CD4-positive, alpha-beta memory T cell (primary cell): Measurements from ENCODE around the gene DNAH14. TPM values are rescaled to one million over a fixed set of nuclear protein-coding genes. Genes with fewer than 3 reads are reported as not detected.

Experiments used
- CTCF ChIA-PET: fragments of 350-600 bp; sonication (Branson Sonifier 250); formaldehyde crosslinking; loops from one replicate; lab custom pipeline; 2021; ENCODE audit warnings: inconsistent platforms; ENCODE audit not compliant: partially characterized antibody; lab: Charles Lee
- POLR2A ChIA-PET: fragments of 350-600 bp; sonication (Branson Sonifier 250); formaldehyde crosslinking; loops from one replicate; lab custom pipeline; 2021; ENCODE audit not compliant: partially characterized antibody; lab: Charles Lee
- DNase-seq, 5 donors: peaks; one replicate each; pipeline versions ENCODE4 v3.0.0 to v3.0.0-alpha.2; 2020 to 2022; ENCODE audit warnings: mixed read lengths in 1 of 5
- H3K27ac ChIP-seq: one replicate; pipeline ENCODE4 v1.7.0; 2013; ENCODE audit warnings: low read depth, low read length
- H3K27me3 ChIP-seq: 2 replicates; pipeline ENCODE4 v1.7.0; 2013; ENCODE audit warnings: mild to moderate bottlenecking, low read length, moderate library complexity; ENCODE audit not compliant: insufficient read depth
- H3K36me3 ChIP-seq: 2 replicates; pipeline ENCODE4 v1.7.0; 2013; ENCODE audit warnings: mild to moderate bottlenecking, low read length, moderate library complexity; ENCODE audit not compliant: insufficient read depth
- H3K4me1 ChIP-seq: 2 replicates; pipeline ENCODE4 v1.7.0; 2013; ENCODE audit warnings: mild to moderate bottlenecking, low read length, moderate library complexity; ENCODE audit not compliant: insufficient read depth
- H3K4me3 ChIP-seq, 2 donors: one replicate each; pipeline ENCODE4 v1.7.0; 2013; ENCODE audit warnings: low read length in 2 of 2, mild to moderate bottlenecking in 1 of 2
- H3K9me3 ChIP-seq, 2 donors: one replicate each; pipeline ENCODE4 v1.7.0; 2013; ENCODE audit warnings: low read length in 2 of 2, control low read depth in 1 of 2; ENCODE audit not compliant: control insufficient read depth in 1 of 2
- H3K27ac Mint-ChIP-seq, 7 donors: one replicate each; pipeline ENCODE4 v1.8.0; 2020 to 2021; ENCODE audit warnings: mixed read lengths in 7 of 7, mild to moderate bottlenecking in 6 of 7, inconsistent platforms in 3 of 7, moderate library complexity in 3 of 7
- H3K27me3 Mint-ChIP-seq, 2 donors: one replicate each; pipeline ENCODE4 v1.8.0; 2020 to 2021; ENCODE audit warnings: mixed read lengths in 2 of 2
- H3K36me3 Mint-ChIP-seq, 2 donors: one replicate each; pipeline ENCODE4 v1.8.0; 2020 to 2021; ENCODE audit warnings: mixed read lengths in 2 of 2, inconsistent platforms in 1 of 2, mild to moderate bottlenecking in 1 of 2
- H3K4me1 Mint-ChIP-seq, 4 donors: one replicate each; pipeline ENCODE4 v1.8.0; 2020 to 2021; ENCODE audit warnings: mixed read lengths in 4 of 4, mild to moderate bottlenecking in 1 of 4
- H3K4me3 Mint-ChIP-seq, 8 donors: one replicate each; pipeline ENCODE4 v1.8.0; 2020 to 2021; ENCODE audit warnings: mixed read lengths in 8 of 8, mild to moderate bottlenecking in 7 of 8, moderate library complexity in 6 of 8, inconsistent platforms in 3 of 8
- H3K9me3 Mint-ChIP-seq, 8 donors: one replicate each; pipeline ENCODE4 v1.8.0; 2020 to 2021; ENCODE audit warnings: mixed read lengths in 8 of 8, mild to moderate bottlenecking in 5 of 8, inconsistent platforms in 3 of 8, moderate library complexity in 1 of 8
- intact Hi-C: fragments of 100-400 bp; cut with micrococcal nuclease; formaldehyde crosslinking; loops from one replicate; pipeline ENCODE4 v1.15.1; 2023
- polyA plus RNA-seq, 2 donors: library from polyadenylated mRNA; unstranded; fragments of 300-500 nt; fragmentation: Illumina TruSeq; gene quantifications; one replicate each; pipeline ENCODE4 v1.2.3, GENCODE V29; 2021
- total RNA-seq, 2 experiments: library from RNA; stranded (reverse); gene quantifications; one replicate each; pipeline ENCODE4 v1.2.3, GENCODE V29; 2021

DNAH14 gene
- total and polyA plus RNA-seq, 4 experiments from 2014 or later: 0.06 TPM; not detected in 3

GRCh38 chr1:225445639-225446594 lies 516.4 kb downstream of the DNAH14 start:
- Histone ChIP-seq H3K27me3 (no peaks in the 10 kb centered on the region), H3K27ac (peak overlapping the region; percentile 45), H3K4me1 (peaks cover 63% of the 10 kb centered on the region), H3K36me3 (no peaks in the 10 kb centered on the region), H3K4me3 (peak overlapping the region; percentile 20 to 21), H3K9me3 (no peaks in the 10 kb centered on the region)
- peaks cover 42 to 70% (median 54%) of the 10 kb centered on the region in 4 donors for H3K4me1 Mint-ChIP-seq
- no peaks in the 10 kb centered on the region for H3K36me3 Mint-ChIP-seq
- H3K27ac Mint-ChIP-seq: peak overlapping the region; percentile 82 to 97 (median 93)
- peak overlapping the region; percentile 22 to 87 (median 78) for H3K4me3 Mint-ChIP-seq
- intact Hi-C loops: loop anchor here (1.0 kb wide), 3 partner anchors 18 to 331 kb away; partner anchors contain the start of genes LBR and SRP9
- no peaks in the 10 kb centered on the region for H3K27me3 Mint-ChIP-seq
- H3K9me3 Mint-ChIP-seq: no peaks in the 10 kb centered on the region
- CTCF ChIA-PET: interaction anchor here (1.0 to 7.9 kb wide), 10 partner anchors 18 to 680 kb away, joined by 3 to 87 read pairs (median 6); partner anchors contain the start of gene LBR
- POLR2A ChIA-PET: interaction anchor here (0.8 to 9.3 kb wide), 15 partner anchors 9 to 663 kb away, joined by 3 to 319 read pairs (median 15); partner anchors contain the start of genes H3-3A, LBR, SDE2 and SRP9
- peak in 2 of 5 donors; percentile 21 to 23 for DNase-seq

GRCh38 chr1:225446595-225446960 lies 517.1 kb downstream of the DNAH14 start:
- POLR2A ChIA-PET: interaction anchor here (2.3 to 9.3 kb wide), 4 partner anchors 14 to 553 kb away, joined by 23 to 319 read pairs (median 122); partner anchors contain the start of genes LBR and SDE2
- peak overlapping the region in 3 of 8 donors; percentile 30 to 87 (median 73) for H3K4me3 Mint-ChIP-seq

GRCh38 chr1:225446981-225447615 lies 517.6 kb downstream of the DNAH14 start:
- DNase-seq: no peak
- no peaks in the 10 kb centered on the region for H3K27me3 ChIP-seq
- peaks cover 52% of the 10 kb centered on the region for H3K4me1 ChIP-seq
- H3K4me1 Mint-ChIP-seq: peaks cover 32 to 60% (median 45%) of the 10 kb centered on the region in 4 donors
- H3K4me3 ChIP-seq: no peak overlapping the region
- ChIA-PET CTCF (interaction anchor here (1.1 to 4.6 kb wide), 3 partner anchors 19 to 27 kb away, joined by 3 to 43 read pairs (median 7); partner anchors contain the start of gene LBR), POLR2A (interaction anchor here (8.0 to 9.3 kb wide), 2 partner anchors 19 to 21 kb away, joined by 209 to 319 read pairs; partner anchors contain the start of gene LBR)
- peak overlapping the region in 4 of 7 donors; percentile 21 to 82 (median 52) for H3K27ac Mint-ChIP-seq
- H3K4me3 Mint-ChIP-seq: no peak overlapping the region
- H3K27ac ChIP-seq: no peak overlapping the region
- H3K9me3 ChIP-seq: no peaks in the 10 kb centered on the region
- H3K27me3 Mint-ChIP-seq: no peaks in the 10 kb centered on the region
- intact Hi-C loops: no loop called here
- H3K36me3 ChIP-seq: no peaks in the 10 kb centered on the region
- H3K36me3 Mint-ChIP-seq: no peaks in the 10 kb centered on the region
- no peaks in the 10 kb centered on the region for H3K9me3 Mint-ChIP-seq

More at GRCh38 chr1:225446595-225446960, 517.1 kb downstream of the DNAH14 start:
- Mint-ChIP-seq H3K27ac (peak overlapping the region in 5 of 7 donors; percentile 82 to 97 (median 93)), H3K4me1 (peaks cover 38 to 66% (median 50%) of the 10 kb centered on the region in 4 donors), H3K9me3 (no peaks in the 10 kb centered on the region), H3K27me3 (no peaks in the 10 kb centered on the region), H3K36me3 (no peaks in the 10 kb centered on the region)
- H3K4me3 ChIP-seq: no peak overlapping the region
- intact Hi-C loops: no loop called here
- DNase-seq: no peak
- H3K4me1 ChIP-seq: peaks cover 58% of the 10 kb centered on the region
- H3K27me3 ChIP-seq: no peaks in the 10 kb centered on the region
- no peak overlapping the region for H3K27ac ChIP-seq
- no peaks in the 10 kb centered on the region for H3K36me3 ChIP-seq
- H3K9me3 ChIP-seq: no peaks in the 10 kb centered on the region
- CTCF ChIA-PET: interaction anchor here (1.1 to 4.6 kb wide), 3 partner anchors 18 to 27 kb away, joined by 3 to 43 read pairs (median 7); partner anchors contain the start of gene LBR

DNA sequence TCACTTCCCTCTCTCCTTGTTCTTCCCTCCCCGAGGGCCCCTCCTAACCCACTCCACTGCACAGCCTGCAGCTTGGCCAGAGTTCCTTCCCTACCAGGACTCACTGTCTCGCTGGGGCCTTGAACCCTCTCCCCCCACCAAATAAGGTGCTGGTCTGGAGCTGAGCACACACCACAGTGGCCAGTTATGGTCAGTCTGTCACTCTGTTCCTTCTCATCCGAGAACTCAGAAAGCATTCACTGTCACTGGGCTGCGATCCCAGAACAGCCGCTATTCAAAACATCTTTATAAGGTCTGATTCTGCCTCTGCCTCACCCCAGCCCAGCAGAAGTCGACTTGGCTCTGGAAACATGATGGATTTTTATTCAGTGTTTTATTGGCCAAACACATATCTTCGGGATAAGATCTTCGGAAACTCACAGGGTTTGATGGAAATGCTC lies 518.2 kb downstream of the DNAH14 start:
- no peak overlapping the region for H3K4me3 Mint-ChIP-seq
- H3K27ac Mint-ChIP-seq: peak overlapping the region in 1 of 7 donors; percentile 17
- H3K27me3 ChIP-seq: no peaks in the 10 kb centered on the region
- H3K27me3 Mint-ChIP-seq: no peaks in the 10 kb centered on the region
- H3K9me3 ChIP-seq: no peaks in the 10 kb centered on the region
- H3K36me3 ChIP-seq: no peaks in the 10 kb centered on the region
- peaks cover 47% of the 10 kb centered on the region for H3K4me1 ChIP-seq
- intact Hi-C loops: no loop called here
- H3K4me3 ChIP-seq: no peak overlapping the region
- no peaks in the 10 kb centered on the region for H3K9me3 Mint-ChIP-seq
- peaks cover 29 to 55% (median 43%) of the 10 kb centered on the region in 4 donors for H3K4me1 Mint-ChIP-seq
- ChIA-PET POLR2A (interaction anchor here (9.3 kb wide), 1 partner anchor 20 kb away, joined by 209 read pairs; no protein-coding TSS in a partner anchor), CTCF (interaction anchor here (0.7 to 4.6 kb wide), 2 partner anchors 21 to 26 kb away, joined by 3 to 43 read pairs; no protein-coding TSS in a partner anchor)
- no peak for DNase-seq
- H3K36me3 Mint-ChIP-seq: no peaks in the 10 kb centered on the region
- no peak overlapping the region for H3K27ac ChIP-seq

DNA sequence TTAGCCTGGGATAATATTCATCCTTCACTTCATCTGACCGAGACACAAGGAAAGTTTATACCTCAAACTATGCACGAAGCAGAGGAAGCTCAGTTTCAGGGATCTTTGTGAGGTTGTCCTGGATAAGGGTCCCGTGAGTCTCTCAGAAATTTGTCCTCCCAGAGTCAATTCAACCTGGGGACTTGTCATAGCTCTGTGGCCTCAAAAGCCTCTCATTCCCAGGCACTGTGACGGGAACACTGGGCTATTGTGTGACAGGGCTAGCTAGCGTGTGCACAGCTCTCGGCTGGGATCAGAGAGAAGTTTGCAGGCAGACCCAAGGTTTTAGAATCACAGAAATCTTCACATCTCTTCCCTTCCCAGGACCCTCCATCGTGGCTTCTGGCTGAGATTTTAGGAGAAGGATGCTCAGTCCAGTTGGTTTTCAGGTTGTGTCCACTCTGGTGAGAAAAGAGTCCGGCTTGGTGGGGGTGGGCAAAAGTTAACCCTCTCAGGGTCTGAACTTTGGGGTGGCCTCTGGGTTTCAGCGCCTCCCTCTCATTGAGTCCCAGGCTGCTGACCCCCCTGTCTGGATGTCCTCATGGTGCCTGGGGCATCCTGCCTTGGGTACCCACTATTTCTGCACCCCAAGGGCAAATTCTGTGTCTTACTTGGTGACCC lies 518.8 kb downstream of the DNAH14 start:
- Histone ChIP-seq H3K4me3 (no peak overlapping the region), H3K4me1 (peaks cover 41% of the 10 kb centered on the region), H3K27ac (no peak overlapping the region), H3K36me3 (no peaks in the 10 kb centered on the region), H3K9me3 (no peaks in the 10 kb centered on the region), H3K27me3 (no peaks in the 10 kb centered on the region)
- no peak for DNase-seq
- Mint-ChIP-seq H3K27me3 (no peaks in the 10 kb centered on the region), H3K9me3 (no peaks in the 10 kb centered on the region), H3K4me3 (no peak overlapping the region), H3K36me3 (no peaks in the 10 kb centered on the region), H3K4me1 (peaks cover 24 to 49% (median 39%) of the 10 kb centered on the region in 4 donors), H3K27ac (no peak overlapping the region)
- CTCF ChIA-PET: interaction anchor here (0.7 to 1.2 kb wide), 2 partner anchors 9 to 20 kb away, joined by 3 read pairs; no protein-coding TSS in a partner anchor
- intact Hi-C loops: no loop called here
- POLR2A ChIA-PET: interaction anchor here (9.3 kb wide), 1 partner anchor 20 kb away, joined by 209 read pairs; no protein-coding TSS in a partner anchor
